ENCODE results near the gene CCBE1.
"Not testable (repeated sequence)": the region's sequence is repeated elsewhere in the genome, so short reads cannot be mapped to it uniquely, and the experiment has no call there.

Gene CCBE1

GRCh38 chr18:59715445-59715844, 18.2 kb upstream of the CCBE1 start:
- no peak for DNase-seq (ENCODE audit: low read depth)

- not testable (repeated sequence) for DNase-seq (ENCODE audit: low read depth)
These were observed 16.9 kb upstream of the CCBE1 start for GRCh38 chr18:59714096-59714495.

- no peak for DNase-seq (ENCODE audit: low read depth)
These were observed 15.1 kb upstream of the CCBE1 start for GRCh38 chr18:59712311-59712710.

GRCh38 chr18:59708988-59709387, 11.8 kb upstream of the CCBE1 start:
- no peak for DNase-seq (ENCODE audit: low read depth)

- DNase-seq (ENCODE audit: low read depth), result no peak
These were observed 10.1 kb upstream of the CCBE1 start for GRCh38 chr18:59707306-59707705.

- DNase-seq (ENCODE audit: low read depth), result no peak
These were observed 9.3 kb upstream of the CCBE1 start for GRCh38 chr18:59706499-59706898.

- DNase-seq (ENCODE audit: low read depth), result no peak
These were observed 7.9 kb upstream of the CCBE1 start for GRCh38 chr18:59705145-59705544.

- no peak for DNase-seq (ENCODE audit: low read depth)
These were observed 6.9 kb upstream of the CCBE1 start for GRCh38 chr18:59704146-59704545.

- DNase-seq (ENCODE audit: low read depth), result no peak
These were observed 4.0 kb upstream of the CCBE1 start for GRCh38 chr18:59701272-59701671.

- DNase-seq (ENCODE audit: low read depth), result no peak
These were observed 3.3 kb upstream of the CCBE1 start for GRCh38 chr18:59700535-59700967.

GRCh38 chr18:59699750-59700534, 2.7 kb upstream of the CCBE1 start:
- no peak for DNase-seq (ENCODE audit: low read depth)

GRCh38 chr18:59699061-59699460, 1.8 kb upstream of the CCBE1 start:
- no peak for DNase-seq (ENCODE audit: low read depth)

- DNase-seq (ENCODE audit: low read depth), result no peak
These were observed 650 bp downstream of the CCBE1 start for GRCh38 chr18:59696311-59697235.

GRCh38 chr18:59695551-59695950, 1.7 kb downstream of the CCBE1 start:
- DNase-seq (ENCODE audit: low read depth), result no peak

- no peak for DNase-seq (ENCODE audit: low read depth)
These were observed 2.4 kb downstream of the CCBE1 start for GRCh38 chr18:59694824-59695223.

GRCh38 chr18:59691996-59692395, 5.2 kb downstream of the CCBE1 start:
- no peak for DNase-seq (ENCODE audit: low read depth)

GRCh38 chr18:59690996-59691395, 6.2 kb downstream of the CCBE1 start:
- no peak for DNase-seq (ENCODE audit: low read depth)

- no peak for DNase-seq (ENCODE audit: low read depth)
These were observed 6.8 kb downstream of the CCBE1 start for GRCh38 chr18:59690186-59690982.

- no peak for DNase-seq (ENCODE audit: low read depth)
These were observed 7.5 kb downstream of the CCBE1 start for GRCh38 chr18:59689756-59690155.

GRCh38 chr18:59686260-59686659, 11.0 kb downstream of the CCBE1 start:
- DNase-seq (ENCODE audit: low read depth), result no peak

GRCh38 chr18:59685501-59685900, 11.7 kb downstream of the CCBE1 start:
- no peak for DNase-seq (ENCODE audit: low read depth)

- no peak for DNase-seq (ENCODE audit: low read depth)
These were observed 12.4 kb downstream of the CCBE1 start for GRCh38 chr18:59684777-59685176.

Measured in CMK (cell line).